ENCODE measurements around the gene CD6. TPM values are rescaled to one million over a fixed set of nuclear protein-coding genes. Genes with fewer than 3 reads are reported as not detected.

The CD6 gene
- total RNA-seq, 1 experiment from 2014 or later = 0.23 TPM

- Histone ChIP-seq H3K4me3 (ENCODE audit: low read depth, low read length) (no peak overlapping the region), H3K9me3 (peaks cover 8% of the 10 kb centered on the region; the same call in 1 of the 2 replicates), H3K27me3 (replicated peaks; ENCODE audit: control insufficient read depth, insufficient read depth, low read length) (no peaks in the 10 kb centered on the region; the same call in none of the 2 replicates), H3K4me1 (no peaks in the 10 kb centered on the region), H3K36me3 (ENCODE audit: control insufficient read depth, insufficient read depth, low read length) (no peaks in the 10 kb centered on the region)
- H3K4me1 Mint-ChIP-seq (ENCODE audit: low read depth, unreplicated experiment) = no peaks in the 10 kb centered on the region
- DNase-seq = no peak
- no peak for TF ChIP-seq CTCF (IDR thresholded peaks at IDR 0.05; ENCODE audit: insufficient read depth in 1 of 2, low read depth in 1 of 2, low read length in 1 of 2, severe bottlenecking in 1 of 2, unreplicated experiment in 1 of 2)
- intact Hi-C loops (cut with micrococcal nuclease; ENCODE audit: unreplicated experiment) = no loop called here
- no peak overlapping the region for H3K27ac Mint-ChIP-seq (ENCODE audit: unreplicated experiment)
- H3K4me3 Mint-ChIP-seq (ENCODE audit: unreplicated experiment) = no peak overlapping the region
- H3K36me3 Mint-ChIP-seq (ENCODE audit: insufficient read depth, unreplicated experiment) = no peaks in the 10 kb centered on the region
- ChIA-PET POLR2A (no interaction called here), CTCF (no interaction called here)
- no peaks in the 10 kb centered on the region for H3K9me3 Mint-ChIP-seq (ENCODE audit: unreplicated experiment)
- peaks cover 17% of the 10 kb centered on the region for H3K27me3 Mint-ChIP-seq (ENCODE audit: insufficient read depth, unreplicated experiment)
- no TSS peak for BruUV-seq (replicated peaks)
Measured at GRCh38 chr11:61049063-61049377, 77.5 kb downstream of the CD6 start.

- no peak for DNase-seq
- no peaks in the 10 kb centered on the region for H3K9me3 Mint-ChIP-seq (ENCODE audit: unreplicated experiment)
- no TSS peak for BruUV-seq (replicated peaks)
- H3K4me3 Mint-ChIP-seq (ENCODE audit: unreplicated experiment) = no peak overlapping the region
- peaks cover 8% of the 10 kb centered on the region; the same call in 1 of the 2 replicates for H3K9me3 ChIP-seq
- no peaks in the 10 kb centered on the region for H3K36me3 ChIP-seq (ENCODE audit: control insufficient read depth, insufficient read depth, low read length)
- no peak overlapping the region for H3K27ac Mint-ChIP-seq (ENCODE audit: unreplicated experiment)
- no peak overlapping the region for H3K4me3 ChIP-seq (ENCODE audit: low read depth, low read length)
- H3K4me1 Mint-ChIP-seq (ENCODE audit: low read depth, unreplicated experiment) = no peaks in the 10 kb centered on the region
- POLR2A ChIA-PET = no interaction called here
- peaks cover 17% of the 10 kb centered on the region for H3K27me3 Mint-ChIP-seq (ENCODE audit: insufficient read depth, unreplicated experiment)
- intact Hi-C loops (cut with micrococcal nuclease; ENCODE audit: unreplicated experiment) = no loop called here
- no peaks in the 10 kb centered on the region for H3K4me1 ChIP-seq
- no peaks in the 10 kb centered on the region; the same call in none of the 2 replicates for H3K27me3 ChIP-seq (replicated peaks; ENCODE audit: control insufficient read depth, insufficient read depth, low read length)
- CTCF ChIA-PET = no interaction called here
- no peak for TF ChIP-seq CTCF (IDR thresholded peaks at IDR 0.05; ENCODE audit: insufficient read depth in 1 of 2, low read depth in 1 of 2, low read length in 1 of 2, severe bottlenecking in 1 of 2, unreplicated experiment in 1 of 2)
- no peaks in the 10 kb centered on the region for H3K36me3 Mint-ChIP-seq (ENCODE audit: insufficient read depth, unreplicated experiment)
Measured at GRCh38 chr11:61049859-61050258, 78.4 kb downstream of the CD6 start.

- Mint-ChIP-seq H3K4me1 (ENCODE audit: low read depth, unreplicated experiment) (no peaks in the 10 kb centered on the region), H3K36me3 (ENCODE audit: insufficient read depth, unreplicated experiment) (no peaks in the 10 kb centered on the region), H3K27ac (ENCODE audit: unreplicated experiment) (no peak overlapping the region), H3K27me3 (ENCODE audit: insufficient read depth, unreplicated experiment) (peaks cover 14% of the 10 kb centered on the region), H3K4me3 (ENCODE audit: unreplicated experiment) (no peak overlapping the region), H3K9me3 (ENCODE audit: unreplicated experiment) (no peaks in the 10 kb centered on the region)
- Histone ChIP-seq H3K9me3 (peaks cover 8% of the 10 kb centered on the region; the same call in 1 of the 2 replicates), H3K4me1 (no peaks in the 10 kb centered on the region), H3K27me3 (replicated peaks; ENCODE audit: control insufficient read depth, insufficient read depth, low read length) (no peaks in the 10 kb centered on the region; the same call in none of the 2 replicates), H3K4me3 (ENCODE audit: low read depth, low read length) (no peak overlapping the region), H3K36me3 (ENCODE audit: control insufficient read depth, insufficient read depth, low read length) (no peaks in the 10 kb centered on the region)
- CTCF ChIA-PET = no interaction called here
- intact Hi-C loops (cut with micrococcal nuclease; ENCODE audit: unreplicated experiment) = no loop called here
- TF ChIP-seq CTCF (IDR thresholded peaks at IDR 0.05; ENCODE audit: insufficient read depth in 1 of 2, low read depth in 1 of 2, low read length in 1 of 2, severe bottlenecking in 1 of 2, unreplicated experiment in 1 of 2) = no peak
- POLR2A ChIA-PET = no interaction called here
- DNase-seq = peak in 1 of 2 experiments; percentile 23
- BruUV-seq (replicated peaks) = no TSS peak
Measured at GRCh38 chr11:61052182-61052972, 80.9 kb downstream of the CD6 start.
